CD14-positive monocyte (primary cell): Measurements from ENCODE around the gene NSG2. TPM values are rescaled to one million over a fixed set of nuclear protein-coding genes. Genes with fewer than 3 reads are reported as not detected.

Experiments
- DNase-seq, 3 donors: peaks; one replicate each; pipeline ENCODE4 v3.0.0-alpha.2; 2011 to 2022
- H2AFZ ChIP-seq: 2 replicates; pipeline ENCODE4 v1.6.0; 2012; ENCODE audit warnings: mild to moderate bottlenecking, low read depth, low read length, inconsistent platforms; ENCODE audit not compliant: insufficient read depth, poor library complexity, severe bottlenecking
- H3K27ac ChIP-seq, 2 donors: 1 replicate in 1 of 2; 2 replicates in 1 of 2; pipeline ENCODE4 v1.5.1; 2012 to 2013; ENCODE audit warnings: low read length in 2 of 2, control low read depth in 1 of 2, inconsistent platforms in 1 of 2, low read depth in 1 of 2, mild to moderate bottlenecking in 1 of 2
- H3K27me3 ChIP-seq, 2 donors: one replicate each; pipeline versions ENCODE4 v1.6.0 to v1.6.1; 2011 to 2013; ENCODE audit warnings: low read length in 2 of 2; ENCODE audit not compliant: control insufficient read depth in 2 of 2, insufficient read depth in 2 of 2
- H3K36me3 ChIP-seq, 2 donors: replicated peaks in 1 of 2; 1 replicate in 1 of 2; 2 replicates in 1 of 2; pipeline versions ENCODE4 v1.5.1 to v1.6.1; 2012 to 2013; ENCODE audit warnings: low read length in 2 of 2, control low read depth in 1 of 2, inconsistent platforms in 1 of 2, mild to moderate bottlenecking in 1 of 2; ENCODE audit not compliant: insufficient read depth in 2 of 2, control insufficient read depth in 1 of 2
- H3K4me1 ChIP-seq, 2 donors: 1 replicate in 1 of 2; 2 replicates in 1 of 2; pipeline versions ENCODE4 v1.5.1 to v1.6.1; 2012 to 2013; ENCODE audit warnings: low read length in 2 of 2, control low read depth in 1 of 2, inconsistent platforms in 1 of 2, mild to moderate bottlenecking in 1 of 2, moderate library complexity in 1 of 2; ENCODE audit not compliant: insufficient read depth in 2 of 2, control insufficient read depth in 1 of 2
- H3K4me2 ChIP-seq: replicated peaks from 2 replicates; pipeline ENCODE3; 2012; ENCODE audit warnings: low read length, moderate library complexity, mild to moderate bottlenecking; ENCODE audit not compliant: poor library complexity, severe bottlenecking; ENCODE audit errors: extremely low read depth
- H3K4me3 ChIP-seq, 3 experiments: fragments of 200-600 bp in 1 of 3; sonication (generic) in 1 of 3; replicated peaks in 1 of 3; 1 replicate in 2 of 3; 2 replicates in 1 of 3; pipeline ENCODE4 v1.5.1; 2011 to 2013; ENCODE audit warnings: low read length in 3 of 3, mild to moderate bottlenecking in 3 of 3, control low read depth in 2 of 3, low read depth in 2 of 3, inconsistent platforms in 1 of 3, moderate library complexity in 1 of 3
- H3K79me2 ChIP-seq: 2 replicates; pipeline ENCODE4 v1.6.0; 2012; ENCODE audit warnings: mild to moderate bottlenecking, control low read depth, inconsistent platforms, low read length, moderate library complexity; ENCODE audit not compliant: insufficient read depth
- H3K9ac ChIP-seq: 2 replicates; pipeline ENCODE4 v1.6.0; 2017; ENCODE audit warnings: low read length, mild to moderate bottlenecking; ENCODE audit not compliant: insufficient read depth, poor library complexity, severe bottlenecking
- H3K9me3 ChIP-seq, 2 donors: replicated peaks in 1 of 2; 1 replicate in 1 of 2; 2 replicates in 1 of 2; pipeline versions ENCODE4 v1.5.1 to v1.6.1; 2012 to 2013; ENCODE audit warnings: low read length in 2 of 2, control low read depth in 1 of 2; ENCODE audit not compliant: control insufficient read depth in 1 of 2, insufficient read depth in 1 of 2
- H4K20me1 ChIP-seq: 2 replicates; pipeline ENCODE4 v1.6.0; 2012; ENCODE audit warnings: mild to moderate bottlenecking, low read length, control low read depth, moderate library complexity; ENCODE audit not compliant: insufficient read depth
- H3K27ac Mint-ChIP-seq, 7 donors: one replicate each; pipeline ENCODE4 v1.8.0; 2020; ENCODE audit warnings: mild to moderate bottlenecking in 7 of 7, mixed read lengths in 7 of 7, moderate library complexity in 6 of 7, inconsistent platforms in 2 of 7
- H3K27me3 Mint-ChIP-seq, 3 donors: one replicate each; pipeline ENCODE4 v1.8.0; 2021 to 2022; ENCODE audit warnings: low read depth in 3 of 3, mild to moderate bottlenecking in 3 of 3, mixed read lengths in 3 of 3, moderate library complexity in 3 of 3, inconsistent platforms in 1 of 3
- H3K36me3 Mint-ChIP-seq, 2 donors: one replicate each; pipeline ENCODE4 v1.8.0; 2020; ENCODE audit warnings: mixed read lengths in 2 of 2, inconsistent platforms in 1 of 2, mild to moderate bottlenecking in 1 of 2
- H3K4me1 Mint-ChIP-seq: one replicate; pipeline ENCODE4 v1.8.0; 2020; ENCODE audit warnings: mild to moderate bottlenecking, mixed read lengths
- H3K4me3 Mint-ChIP-seq, 2 donors: one replicate each; pipeline ENCODE4 v1.8.0; 2020; ENCODE audit warnings: mild to moderate bottlenecking in 2 of 2, mixed read lengths in 2 of 2, moderate library complexity in 1 of 2
- H3K9me3 Mint-ChIP-seq, 7 donors: one replicate each; pipeline ENCODE4 v1.8.0; 2020 to 2022; ENCODE audit warnings: mixed read lengths in 7 of 7, mild to moderate bottlenecking in 6 of 7, moderate library complexity in 6 of 7, inconsistent platforms in 2 of 7
- CTCF ChIP-seq: fragments of 200-600 bp; IDR thresholded peaks from one replicate; pipeline ENCODE4 v1.8.0; 2022; ENCODE audit warnings: antibody characterized with exemption, mild to moderate bottlenecking
- WGBS: methylation state at CpG from one replicate; pipeline ENCODE4 v1.1.5; 2013; ENCODE audit warnings: missing lambda C conversion rate; ENCODE audit not compliant: insufficient coverage; 5-methylcytosine and 5-hydroxymethylcytosine counted together
- intact Hi-C, 2 donors: fragments of 100-400 bp; cut with micrococcal nuclease; formaldehyde crosslinking; loops; one replicate each; pipeline versions ENCODE4 v1.15.0 to v1.15.1; 2023
- polyA plus RNA-seq, 3 donors: library from polyadenylated mRNA; depleted of rRNA in 1 of 3; unstranded in 2 of 3; stranded (reverse) in 1 of 3; fragments of 300-500 nt in 2 of 3; fragments of >200 nt in 1 of 3; fragmentation: Illumina TruSeq in 2 of 3; gene quantifications; 1 replicate in 2 of 3; 2 replicates in 1 of 3; pipeline ENCODE4 v1.2.3, GENCODE V29; 2012 to 2021

The NSG2 gene
- polyA plus RNA-seq, 3 donors = not detected

GRCh38 chr5:174094857-174095606 lies 49.5 kb downstream of the NSG2 start:
- 87% methylated on average over 10 of the region's 10 CpGs for WGBS
- DNase-seq = no peak
- no peaks in the 10 kb centered on the region for H3K4me1 ChIP-seq
- Mint-ChIP-seq H3K27ac (no peak overlapping the region), H3K9me3 (peaks cover 0 to 9% (median 0%) of the 10 kb centered on the region in 7 donors), H3K4me1 (no peaks in the 10 kb centered on the region), H3K4me3 (no peak overlapping the region), H3K27me3 (peaks cover 0 to 14% (median 5%) of the 10 kb centered on the region in 3 donors), H3K36me3 (no peaks in the 10 kb centered on the region)
- H3K79me2 ChIP-seq = no peaks in the 10 kb centered on the region
- no peak overlapping the region for H3K27ac ChIP-seq
- no peaks in the 10 kb centered on the region for H3K36me3 ChIP-seq
- no peak for TF ChIP-seq CTCF
- intact Hi-C loops = no loop called here
- no peaks in the 10 kb centered on the region for H3K27me3 ChIP-seq
- H2AFZ ChIP-seq = no peak overlapping the region
- H3K4me2 ChIP-seq = no peak overlapping the region
- H3K4me3 ChIP-seq = no peak overlapping the region
- H4K20me1 ChIP-seq = no peaks in the 10 kb centered on the region
- no peak overlapping the region for H3K9ac ChIP-seq
- H3K9me3 ChIP-seq = no peaks in the 10 kb centered on the region

DNA sequence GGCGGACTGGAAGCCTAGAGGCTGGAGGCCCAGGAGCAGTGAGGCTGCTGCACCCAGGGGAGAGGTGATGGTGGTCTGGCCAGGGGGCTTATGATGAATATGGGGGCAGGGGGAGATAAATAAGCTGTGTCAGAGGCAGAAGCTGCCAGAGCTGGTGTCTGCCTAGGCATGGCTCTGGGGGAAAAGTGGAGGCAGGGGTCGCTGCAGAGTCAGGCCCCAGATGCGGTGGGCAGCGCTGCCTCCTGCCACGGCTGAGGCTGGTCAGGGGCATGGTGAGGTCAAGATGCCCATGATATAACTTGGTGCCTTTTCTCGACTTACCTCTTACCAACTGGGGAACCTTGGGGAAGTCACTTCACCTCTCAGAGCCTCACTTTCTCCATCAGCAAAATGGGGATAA lies 51.1 kb downstream of the NSG2 start:
- H3K9me3 Mint-ChIP-seq = peaks cover 0 to 7% (median 0%) of the 10 kb centered on the region in 7 donors
- no peak for DNase-seq
- Histone ChIP-seq H2AFZ (no peak overlapping the region), H3K27ac (no peak overlapping the region), H4K20me1 (no peaks in the 10 kb centered on the region), H3K9ac (no peak overlapping the region), H3K36me3 (no peaks in the 10 kb centered on the region), H3K4me2 (no peak overlapping the region), H3K4me3 (no peak overlapping the region), H3K9me3 (no peaks in the 10 kb centered on the region), H3K4me1 (no peaks in the 10 kb centered on the region), H3K79me2 (no peaks in the 10 kb centered on the region), H3K27me3 (no peaks in the 10 kb centered on the region)
- intact Hi-C loops = no loop called here
- TF ChIP-seq CTCF = no peak
- no peak overlapping the region for H3K27ac Mint-ChIP-seq
- H3K4me3 Mint-ChIP-seq = no peak overlapping the region
- peaks cover 0 to 13% (median 2%) of the 10 kb centered on the region in 3 donors for H3K27me3 Mint-ChIP-seq
- WGBS = 100% methylated on average over 2 of the region's 6 CpGs
- H3K4me1 Mint-ChIP-seq = no peaks in the 10 kb centered on the region
- H3K36me3 Mint-ChIP-seq = no peaks in the 10 kb centered on the region
